Keratinocyte (primary cell): ENCODE results near the gene MAPK13. TPM values are rescaled to one million over a fixed set of nuclear protein-coding genes. Genes with fewer than 3 reads are reported as not detected.

ENCODE experiments used
- DNase-seq: peaks from one replicate; pipeline ENCODE4 v3.0.0-alpha.2; 2011; ENCODE audit warnings: low read depth, missing footprints, low spot score
- FAIRE-seq: peaks from 2 replicates; lab custom pipeline; 2011; peaks lifted over from hg19 to GRCh38; lab: Jason Lieb, UNC
- H2AFZ ChIP-seq: 2 replicates; pipeline ENCODE4 v1.6.0; 2012; ENCODE audit warnings: low read length, control low read depth, inconsistent platforms; ENCODE audit not compliant: control insufficient read depth
- H3K27ac ChIP-seq: 2 replicates; pipeline ENCODE4 v1.5.1; 2011; ENCODE audit warnings: low read length; ENCODE audit not compliant: control insufficient read depth, insufficient read depth
- H3K27me3 ChIP-seq: 3 replicates; pipeline ENCODE4 v1.6.0; 2011; ENCODE audit warnings: low read length; ENCODE audit not compliant: control insufficient read depth, insufficient read depth; ENCODE audit errors: extremely low read depth
- H3K36me3 ChIP-seq, 2 experiments: 2 replicates in 1 of 2; 3 replicates in 1 of 2; pipeline ENCODE4 v1.5.1; 2011; ENCODE audit warnings: low read length in 2 of 2, mild to moderate bottlenecking in 1 of 2; ENCODE audit not compliant: control insufficient read depth in 2 of 2, insufficient read depth in 2 of 2; ENCODE audit errors: extremely low read depth in 1 of 2
- H3K4me1 ChIP-seq: 3 replicates; pipeline ENCODE4 v1.5.1; 2011; ENCODE audit warnings: low read length; ENCODE audit not compliant: control insufficient read depth, insufficient read depth; ENCODE audit errors: extremely low read depth
- H3K4me2 ChIP-seq: 3 replicates; pipeline ENCODE4 v1.6.0; 2011; ENCODE audit warnings: low read depth, low read length; ENCODE audit not compliant: control insufficient read depth, insufficient read depth; ENCODE audit errors: extremely low read depth
- H3K4me3 ChIP-seq, 3 experiments: fragments of 200-600 bp in 1 of 3; sonication (generic) in 1 of 3; 2 replicates in 2 of 3; 3 replicates in 1 of 3; pipeline ENCODE4 v1.5.1; 2011 to 2016; ENCODE audit warnings: low read length in 3 of 3, mild to moderate bottlenecking in 3 of 3, control low read depth in 2 of 3, inconsistent platforms in 1 of 3, low read depth in 1 of 3, mixed read lengths in 1 of 3, mixed run types in 1 of 3, moderate library complexity in 1 of 3; ENCODE audit not compliant: control insufficient read depth in 2 of 3, insufficient read depth in 2 of 3; ENCODE audit errors: extremely low read depth in 1 of 3
- H3K79me2 ChIP-seq: 2 replicates; pipeline ENCODE4 v1.6.0; 2012; ENCODE audit warnings: low read length; ENCODE audit not compliant: control insufficient read depth, insufficient read depth
- H3K9ac ChIP-seq: 3 replicates; pipeline ENCODE4 v1.6.0; 2011; ENCODE audit warnings: low read length; ENCODE audit not compliant: control insufficient read depth, insufficient read depth; ENCODE audit errors: extremely low read depth
- H3K9me1 ChIP-seq: 3 replicates; pipeline ENCODE4 v1.6.0; 2011; ENCODE audit warnings: low read length; ENCODE audit not compliant: control insufficient read depth, insufficient read depth; ENCODE audit errors: extremely low read depth
- H3K9me3 ChIP-seq: 2 replicates; pipeline ENCODE4 v1.5.1; 2012; ENCODE audit warnings: low read depth, low read length; ENCODE audit not compliant: control insufficient read depth
- H4K20me1 ChIP-seq: 3 replicates; pipeline ENCODE4 v1.6.0; 2011; ENCODE audit warnings: low read length; ENCODE audit not compliant: control insufficient read depth, insufficient read depth; ENCODE audit errors: extremely low read depth
- CTCF ChIP-seq, 3 experiments: IDR thresholded peaks in 1 of 3; conservative IDR thresholded peaks in 1 of 3; optimal IDR thresholded peaks in 1 of 3; 2 replicates in 2 of 3; 3 replicates in 1 of 3; pipeline versions ENCODE3 to v1.5.1; 2011; ENCODE audit warnings: low read length in 3 of 3, mild to moderate bottlenecking in 3 of 3, moderate library complexity in 2 of 3, control low read depth in 1 of 3, inconsistent platforms in 1 of 3; ENCODE audit not compliant: insufficient read depth in 2 of 3; ENCODE audit errors: extremely low read depth in 1 of 3
- EZH2 ChIP-seq: IDR thresholded peaks from one replicate; pipeline ENCODE4 v1.6.1; 2012; ENCODE audit warnings: inconsistent platforms, mild to moderate bottlenecking, low read length, moderate library complexity
- dilution Hi-C: fragments of 300-500 bp; cut with MboI; formaldehyde crosslinking; loops from one replicate; pipeline ENCODE4 v1.7.0; 2020; ENCODE audit warnings: low sequenced_read_pairs; ENCODE audit not compliant: extremely low pct_ligation_motif_present
- polyA plus RNA-seq, 5 experiments: library from polyadenylated mRNA; depleted of rRNA in 3 of 5; stranded (reverse) in 3 of 5; stranded (forward) in 1 of 5; unstranded in 1 of 5; fragments of >200 nt; gene quantifications; 1 replicate in 1 of 5; 2 replicates in 3 of 5; 3 replicates in 1 of 5; pipeline versions ENCODE4 v1.2.1 to v1.2.3, GENCODE V29; 2011 to 2012; ENCODE audit warnings: missing spikeins in 2 of 5, low read depth in 1 of 5, low replicate concordance in 1 of 5

Gene MAPK13
- polyA plus RNA-seq, 1 donor (not counting 4 experiments of a cell fraction or from before 2014, with no cell fraction given), result 19.3 TPM

- Histone ChIP-seq H3K9me1 (no peaks in the 10 kb centered on the region), H3K27me3 (no peaks in the 10 kb centered on the region), H3K4me3 (no peak overlapping the region), H4K20me1 (no peaks in the 10 kb centered on the region), H3K4me1 (peaks cover 26% of the 10 kb centered on the region), H3K4me2 (no peak overlapping the region), H3K9me3 (no peaks in the 10 kb centered on the region), H3K27ac (no peak overlapping the region), H2AFZ (no peak overlapping the region), H3K79me2 (peaks cover 2% of the 10 kb centered on the region), H3K9ac (no peak overlapping the region), H3K36me3 (peaks cover 0 to 17% of the 10 kb centered on the region in 2 experiments)
- dilution Hi-C loops, result no loop called here
- TF ChIP-seq CTCF (optimal IDR thresholded peaks at IDR 0.05 in 1 of 3, IDR thresholded peaks at IDR 0.05 in 1 of 3, conservative IDR thresholded peaks at IDR 0.05 in 1 of 3; ENCODE audit: extremely low read depth in 1 of 3, insufficient read depth in 2 of 3, low read length in 3 of 3) (no peak), EZH2 (no peak)
- FAIRE-seq, result no peak
- DNase-seq, result no peak
Measured at GRCh38 chr6:36133912-36134311, 3.6 kb downstream of the MAPK13 start.

- Histone ChIP-seq H3K36me3 (peaks cover 0 to 26% of the 10 kb centered on the region in 2 experiments), H4K20me1 (no peaks in the 10 kb centered on the region), H3K79me2 (peaks cover 2% of the 10 kb centered on the region), H2AFZ (no peak overlapping the region), H3K27me3 (no peaks in the 10 kb centered on the region), H3K9me3 (no peaks in the 10 kb centered on the region), H3K4me3 (no peak overlapping the region), H3K9me1 (no peaks in the 10 kb centered on the region), H3K9ac (no peak overlapping the region), H3K27ac (no peak overlapping the region), H3K4me1 (peaks cover 22% of the 10 kb centered on the region), H3K4me2 (no peak overlapping the region)
- FAIRE-seq, result no peak
- DNase-seq, result no peak
- dilution Hi-C loops, result no loop called here
- TF ChIP-seq CTCF (optimal IDR thresholded peaks at IDR 0.05 in 1 of 3, IDR thresholded peaks at IDR 0.05 in 1 of 3, conservative IDR thresholded peaks at IDR 0.05 in 1 of 3; ENCODE audit: extremely low read depth in 1 of 3, insufficient read depth in 2 of 3, low read length in 3 of 3), result no peak
- TF ChIP-seq EZH2, result no peak
Measured at GRCh38 chr6:36135053-36135731, 4.9 kb downstream of the MAPK13 start.
